Superior temporal gyrus (tissue), 1 donor: ENCODE data around the gene TOP1.
A peak's percentile ranks its signal among the peaks of the same experiment; 100 is the strongest.

Experiments used
- DNase-seq: peaks from one replicate; pipeline ENCODE4 v3.0.0-alpha.2; 2016; ENCODE audit errors: extremely low spot score

TOP1 gene

DNA sequence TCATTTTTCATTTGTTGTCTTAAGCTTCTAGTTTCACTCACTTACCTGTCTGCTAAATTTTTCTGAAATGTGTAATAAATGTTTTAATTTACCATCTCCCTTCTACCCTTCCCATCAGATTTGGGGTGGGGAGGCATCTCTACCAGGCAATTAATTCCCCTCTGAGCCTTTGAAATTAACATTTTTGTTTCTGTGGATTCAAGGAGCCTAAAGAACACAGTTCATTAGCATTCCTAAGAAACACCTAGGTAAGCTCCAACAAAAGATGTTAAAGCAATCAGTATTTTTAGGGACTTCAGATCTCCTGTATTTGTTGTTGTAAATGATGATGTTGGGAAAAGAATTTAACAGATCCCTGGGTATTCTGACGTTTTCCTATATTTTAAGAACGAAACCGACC lies 6.6 kb downstream of the TOP1 start:
- DNase-seq, result no peak

DNA sequence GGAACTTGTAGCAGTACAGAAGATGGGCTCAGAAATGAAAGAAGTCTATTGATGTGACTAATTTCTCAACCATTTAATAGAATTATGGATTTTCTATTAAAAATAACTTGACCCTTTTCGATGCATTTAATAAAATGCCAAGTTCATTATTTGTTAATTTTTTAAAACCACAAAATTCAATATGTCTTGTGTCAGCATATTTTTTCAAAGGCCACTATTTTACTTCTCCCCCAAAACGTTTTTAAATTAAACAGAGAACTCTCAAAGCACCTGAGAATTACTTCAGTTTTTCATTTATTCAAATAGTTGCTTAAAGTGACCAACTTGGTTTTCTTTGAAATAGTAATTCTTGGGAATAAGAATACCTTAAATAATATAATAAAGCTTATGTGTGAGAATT lies 8.6 kb downstream of the TOP1 start:
- DNase-seq, result no peak

DNA sequence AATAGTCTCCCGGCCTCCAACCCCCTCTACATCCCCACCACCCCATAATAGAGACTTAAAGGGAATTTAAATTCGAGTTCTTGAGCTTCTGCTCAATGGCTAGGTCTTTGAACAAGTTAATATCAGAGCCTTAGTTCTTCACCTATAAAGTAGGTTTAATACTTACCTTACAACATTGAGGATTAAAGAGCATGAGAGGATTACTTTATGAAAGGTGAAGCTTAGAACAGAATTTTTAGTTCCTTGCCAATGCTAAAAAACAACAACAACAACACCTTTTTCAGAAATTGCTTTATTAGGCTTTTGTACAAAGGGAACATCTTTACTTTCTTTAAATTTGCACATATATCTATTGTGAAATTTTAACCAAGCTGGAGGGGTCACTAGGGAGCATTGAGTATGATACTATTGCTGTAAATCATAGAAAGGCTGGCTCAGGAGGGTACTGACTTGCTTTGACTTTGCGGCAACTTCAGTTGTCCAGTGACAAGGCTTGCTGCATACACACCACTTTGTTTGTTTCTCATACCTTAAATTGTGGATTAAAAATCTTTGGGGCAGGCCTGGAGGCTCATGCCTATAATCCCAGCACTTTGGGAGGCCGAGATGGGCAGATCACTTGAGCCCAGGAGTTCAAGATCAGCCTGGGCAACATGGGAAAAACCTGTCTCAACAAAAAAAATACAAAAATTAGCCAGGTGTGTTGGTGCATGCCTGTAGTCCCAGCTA lies 9.7 kb downstream of the TOP1 start:
- DNase-seq, result no peak

DNA sequence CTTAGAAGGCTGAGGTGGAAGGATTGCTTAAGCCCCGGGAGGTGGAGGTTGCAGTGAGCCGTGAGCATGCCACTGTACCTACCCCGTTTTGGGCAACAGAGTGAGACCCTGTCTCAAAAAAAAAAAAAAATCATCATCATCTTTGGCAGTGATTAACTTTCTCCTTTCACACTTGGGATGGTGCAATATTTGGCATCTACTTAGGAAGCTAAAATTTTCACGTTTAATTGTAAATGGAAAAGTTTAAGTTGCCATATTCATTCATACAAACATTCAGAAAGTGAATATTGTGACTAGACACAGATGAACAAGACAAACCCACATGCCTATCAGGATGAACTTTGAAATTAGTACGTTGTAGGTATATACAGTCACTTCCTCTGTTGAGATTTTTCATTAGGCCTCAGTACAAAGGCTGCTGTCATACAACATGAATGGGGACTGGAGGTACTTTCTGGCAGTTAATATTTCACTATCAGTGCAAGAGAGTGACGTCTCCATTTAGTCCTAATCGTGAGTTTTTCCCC lies 10.3 kb downstream of the TOP1 start:
- DNase-seq, result no peak

DNA sequence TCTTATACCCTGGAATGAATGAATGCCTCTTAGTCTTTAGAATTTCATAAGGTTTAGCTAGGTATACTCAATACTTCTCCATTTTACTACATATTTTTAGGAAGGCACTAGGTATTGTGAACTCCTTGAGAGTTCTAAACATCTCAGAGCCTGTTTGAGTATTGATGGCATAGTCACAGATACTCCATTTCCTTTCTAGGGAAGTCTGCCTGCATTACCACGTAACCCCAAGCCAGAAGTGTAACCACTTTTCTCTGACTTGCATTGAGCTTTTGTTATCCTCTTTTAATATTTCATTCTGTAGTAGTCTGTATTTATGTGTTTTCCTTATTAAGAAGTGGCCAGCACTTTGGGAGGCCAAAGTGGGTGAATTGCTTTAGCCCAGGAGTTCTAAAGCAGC lies 12.2 kb downstream of the TOP1 start:
- DNase-seq, result peak; percentile 5

DNA sequence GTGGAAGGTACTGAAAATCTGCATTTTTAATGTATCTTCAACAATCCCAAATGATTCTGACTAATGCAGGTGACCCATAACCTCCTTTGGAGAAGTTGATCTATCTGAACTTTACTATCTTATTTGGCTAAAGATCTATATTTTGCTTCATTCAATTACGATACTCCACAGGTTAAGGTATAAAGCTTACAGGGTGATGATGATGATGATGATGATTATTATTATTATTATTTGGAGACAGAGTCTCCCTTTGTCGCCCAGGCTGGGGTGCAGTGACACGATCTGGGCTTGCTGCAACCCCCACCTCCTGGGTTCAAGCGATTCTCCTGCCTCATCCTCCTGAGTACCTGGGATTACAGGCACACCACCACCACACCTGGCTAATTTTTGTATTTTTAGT lies 13.1 kb downstream of the TOP1 start:
- DNase-seq, result no peak

DNA sequence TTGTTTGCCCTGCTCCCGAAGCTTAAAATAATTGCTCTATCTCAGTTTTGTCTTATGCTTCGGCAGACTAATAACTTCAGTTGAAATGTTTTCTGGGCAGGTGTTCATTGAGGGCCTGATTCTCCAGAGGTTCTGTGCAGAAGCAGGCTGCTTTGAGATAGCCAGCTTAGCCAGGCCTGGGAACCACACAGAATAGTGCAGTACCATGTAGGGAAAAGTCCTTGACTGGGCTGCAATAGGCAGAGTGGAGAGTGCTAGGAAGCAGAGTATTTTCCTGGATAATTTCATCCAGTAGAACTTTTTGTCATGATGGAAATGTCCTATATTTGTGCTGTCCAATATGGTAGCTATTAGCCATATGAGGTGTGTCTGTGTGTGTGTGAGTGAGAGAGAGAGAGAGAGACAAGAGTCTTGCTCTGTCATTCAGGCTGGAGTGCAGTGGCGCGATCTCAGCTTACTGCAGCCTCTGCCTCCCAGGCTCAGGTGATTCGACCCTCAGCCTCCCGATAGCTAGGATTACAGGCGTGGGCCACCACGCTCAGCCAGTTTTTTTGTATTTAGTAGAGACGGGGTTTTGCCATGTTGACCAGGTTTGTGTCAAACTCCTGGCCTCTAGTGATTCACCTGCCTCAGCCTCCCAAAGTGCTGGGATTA lies 15.9 kb downstream of the TOP1 start:
- no peak for DNase-seq

DNA sequence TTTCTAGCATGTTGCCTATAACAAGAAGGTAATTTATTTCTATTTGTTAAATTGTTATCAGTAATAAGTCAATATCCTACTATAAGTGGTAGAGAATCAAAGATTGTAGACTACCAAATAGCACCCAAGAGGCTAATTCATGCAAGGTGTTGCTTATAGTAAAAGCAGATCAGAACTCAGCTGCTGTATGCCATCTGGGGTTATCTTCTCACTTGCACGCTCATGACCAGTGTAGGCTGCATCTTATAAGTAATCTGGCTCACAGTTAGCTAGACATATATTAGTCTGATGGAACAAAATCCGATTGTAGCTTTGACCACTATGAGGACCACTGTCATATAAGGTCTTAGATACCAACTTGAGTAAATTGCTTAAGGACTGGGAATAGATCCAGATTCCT lies 17.0 kb downstream of the TOP1 start:
- DNase-seq, result no peak

DNA sequence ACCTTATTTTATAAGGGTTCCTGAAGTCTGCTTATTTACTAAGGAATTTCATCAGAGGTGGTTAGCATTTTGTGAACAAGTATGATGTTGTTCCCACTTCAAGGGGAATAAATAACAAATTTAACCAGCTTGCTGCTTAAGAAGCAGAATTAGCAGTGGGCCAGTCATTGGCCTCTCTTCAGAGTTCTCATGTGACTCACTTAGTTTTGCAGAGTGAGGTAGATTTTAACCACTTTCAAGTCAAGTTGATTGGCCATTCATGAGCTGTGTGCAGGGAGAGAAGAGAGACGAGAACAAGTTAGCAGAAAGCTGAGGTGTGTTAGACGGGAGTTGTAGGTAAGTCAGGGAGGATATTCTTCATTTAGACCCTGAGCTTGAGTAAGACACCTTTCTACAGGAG lies 18.1 kb downstream of the TOP1 start:
- DNase-seq, result no peak

DNA sequence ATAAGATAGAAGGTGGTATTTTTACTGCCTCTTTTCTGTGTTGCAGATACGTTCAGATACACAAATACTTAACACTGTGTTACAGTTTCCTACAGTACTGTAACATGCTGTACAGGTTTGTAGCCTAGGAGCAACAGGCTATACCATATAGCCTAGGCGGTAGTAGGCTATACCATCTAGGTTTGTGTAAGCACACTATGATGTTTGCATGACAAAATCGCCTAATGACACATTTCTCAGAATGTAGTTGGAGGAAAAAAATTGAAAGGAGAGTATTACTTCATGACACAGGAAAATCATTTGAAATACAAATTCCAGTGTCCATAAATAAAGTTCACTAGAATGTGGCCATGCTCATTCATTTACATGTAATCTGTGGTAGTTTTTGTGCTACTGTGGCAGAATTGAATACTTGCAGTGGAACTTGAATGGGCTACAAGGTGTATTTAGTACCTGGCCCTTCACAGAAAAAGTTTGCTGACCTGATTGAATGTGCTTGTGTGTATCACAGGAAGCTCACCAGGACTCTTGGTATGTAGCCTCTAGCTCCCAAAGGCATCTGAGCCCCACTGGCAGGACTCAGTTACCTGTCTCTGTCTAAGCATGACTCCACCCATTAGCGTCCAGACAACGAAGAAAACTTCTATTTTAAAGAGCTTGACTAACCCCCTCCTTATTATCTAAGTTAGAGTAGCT lies 18.8 kb downstream of the TOP1 start:
- no peak for DNase-seq

DNA sequence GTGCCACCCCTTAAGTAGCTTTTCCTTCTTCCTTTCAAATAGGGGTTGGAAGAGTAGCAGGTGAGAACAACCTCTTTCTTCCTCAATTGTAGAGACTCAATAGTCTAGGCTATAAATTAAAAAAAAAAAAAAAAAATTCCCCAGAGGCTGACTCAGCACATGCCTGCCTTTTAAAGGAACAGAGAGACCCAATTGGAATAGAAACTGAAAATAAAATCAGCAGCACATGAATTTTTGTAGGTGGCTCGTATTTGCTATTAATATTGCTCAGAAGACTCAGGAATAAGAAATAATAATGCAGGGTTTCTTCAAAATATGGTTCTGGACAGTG lies 19.3 kb downstream of the TOP1 start:
- no peak for DNase-seq

DNA sequence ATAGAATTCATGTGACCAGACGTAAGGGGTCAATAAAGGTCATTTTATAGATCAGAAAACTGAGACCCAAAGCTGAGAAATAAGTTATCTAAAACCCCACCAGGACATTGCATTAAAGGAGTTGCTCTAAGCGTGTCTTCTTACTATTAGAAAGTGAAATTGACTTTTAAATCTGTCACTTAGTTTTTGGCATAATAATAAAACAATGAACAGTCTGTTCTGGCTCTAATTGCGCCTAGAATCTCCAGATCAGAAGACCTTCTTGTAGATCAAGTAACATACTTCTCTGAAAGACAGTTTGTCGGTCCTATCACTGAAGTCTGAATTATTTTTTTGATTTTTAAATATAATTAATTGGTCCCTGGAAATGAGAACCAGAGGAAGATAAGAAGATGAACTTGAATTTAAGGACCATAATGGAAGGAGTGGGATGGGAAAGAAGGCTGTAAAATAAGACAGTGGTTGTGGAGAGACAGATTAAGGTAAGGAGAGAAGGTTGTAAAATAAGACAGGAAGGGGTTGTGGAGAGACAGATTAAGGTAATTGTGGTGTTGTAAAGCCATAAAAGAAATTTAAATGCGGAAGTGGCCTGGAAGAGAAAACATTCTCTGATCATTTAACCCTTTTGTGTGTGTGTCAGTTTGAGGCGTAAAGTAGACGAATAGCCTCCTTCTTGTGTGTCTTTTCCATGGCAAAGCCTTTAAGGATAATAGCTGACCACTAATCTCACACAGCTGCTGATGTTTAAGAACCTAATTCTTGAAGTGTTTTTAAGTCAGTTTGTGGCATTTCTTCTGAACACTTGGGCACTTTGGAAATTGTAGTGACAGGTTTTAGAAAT lies 20.1 kb downstream of the TOP1 start:
- no peak for DNase-seq

DNA sequence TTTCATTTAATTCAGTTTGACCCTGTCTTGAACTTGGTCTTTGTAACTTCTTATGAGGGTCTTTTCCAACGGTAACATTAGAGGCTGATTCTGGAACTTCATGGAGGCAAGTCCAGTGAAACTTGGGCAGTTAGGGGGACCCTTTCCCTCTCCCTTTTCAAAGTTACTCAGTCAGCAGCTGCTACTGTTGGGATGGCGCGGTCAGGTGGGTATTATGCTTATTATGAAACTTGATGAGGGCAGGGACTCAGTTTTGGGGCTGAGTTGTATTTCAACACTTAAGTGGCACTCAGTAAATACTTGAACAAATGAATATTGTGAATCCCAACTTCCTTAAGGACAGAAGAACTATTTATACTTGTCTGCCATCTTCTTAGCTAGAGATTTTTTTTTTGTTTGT lies 20.8 kb downstream of the TOP1 start:
- no peak for DNase-seq

DNA sequence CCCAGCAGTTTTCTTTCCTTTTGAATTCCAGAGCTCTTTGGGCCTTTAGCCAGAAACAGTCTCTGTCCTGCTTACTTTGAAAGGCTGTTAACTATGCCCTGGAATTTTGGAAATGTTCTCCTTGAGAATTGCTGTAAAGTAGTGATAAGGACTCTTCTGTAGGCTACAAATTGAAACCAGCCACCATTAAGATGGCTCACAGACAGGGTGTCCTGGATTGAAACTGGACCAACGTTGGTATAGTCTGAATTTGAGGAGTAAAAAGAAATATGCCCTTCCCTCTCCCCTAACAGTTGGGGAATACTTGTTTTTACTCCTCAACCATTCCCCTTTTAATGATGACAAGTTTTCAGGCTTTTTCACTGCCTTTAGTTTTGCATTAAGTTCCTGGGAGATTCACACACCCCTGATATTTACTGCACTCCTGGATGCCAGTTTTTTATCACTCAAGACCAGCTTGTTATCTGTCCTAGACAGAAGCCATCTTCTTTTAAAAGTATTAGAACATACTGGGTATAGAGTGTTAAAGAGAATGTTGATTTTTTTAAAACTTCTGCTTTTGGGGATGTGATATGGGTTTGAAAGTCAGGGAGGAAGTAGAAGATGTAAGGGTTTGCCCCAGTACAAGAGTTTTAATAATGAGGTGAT lies 21.9 kb downstream of the TOP1 start:
- DNase-seq, result no peak

DNA sequence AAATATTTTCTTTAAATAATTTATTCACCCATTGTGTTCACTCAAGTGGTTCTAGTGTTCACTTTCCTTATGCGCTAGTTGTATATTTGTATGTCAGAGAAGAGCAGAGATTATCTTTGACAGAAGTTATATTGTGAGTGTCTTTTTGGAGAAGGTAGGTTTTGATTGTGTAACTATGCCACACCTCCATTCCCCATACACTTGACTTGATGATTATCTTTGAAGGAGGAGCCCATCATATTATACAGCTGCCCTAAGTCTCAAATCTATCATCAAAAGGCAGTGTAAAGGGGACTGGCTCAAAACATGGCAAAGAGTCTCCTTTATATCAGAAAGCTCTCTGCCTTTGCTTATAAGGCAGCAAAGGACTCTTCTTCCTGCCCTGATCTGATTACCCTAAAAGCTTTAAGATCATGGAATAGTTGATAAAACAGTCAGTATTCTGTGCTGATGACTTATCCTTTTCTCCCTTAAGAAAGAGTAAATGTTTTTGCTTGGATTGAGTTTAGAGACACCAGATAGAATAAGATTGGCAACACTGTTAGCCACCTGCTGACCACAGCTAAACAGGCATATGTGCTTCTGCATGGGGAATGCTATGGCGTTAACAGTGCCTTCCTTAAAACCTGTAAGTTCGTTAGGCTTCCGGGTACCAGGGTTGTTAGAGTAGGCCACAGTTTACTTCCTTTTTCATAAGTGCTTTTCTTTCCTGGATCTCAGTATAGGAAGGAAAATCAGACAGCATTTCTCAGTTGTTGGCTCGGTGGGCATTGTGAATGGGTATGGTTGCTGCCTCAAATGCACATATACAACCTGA lies 22.6 kb downstream of the TOP1 start:
- DNase-seq, result no peak

DNA sequence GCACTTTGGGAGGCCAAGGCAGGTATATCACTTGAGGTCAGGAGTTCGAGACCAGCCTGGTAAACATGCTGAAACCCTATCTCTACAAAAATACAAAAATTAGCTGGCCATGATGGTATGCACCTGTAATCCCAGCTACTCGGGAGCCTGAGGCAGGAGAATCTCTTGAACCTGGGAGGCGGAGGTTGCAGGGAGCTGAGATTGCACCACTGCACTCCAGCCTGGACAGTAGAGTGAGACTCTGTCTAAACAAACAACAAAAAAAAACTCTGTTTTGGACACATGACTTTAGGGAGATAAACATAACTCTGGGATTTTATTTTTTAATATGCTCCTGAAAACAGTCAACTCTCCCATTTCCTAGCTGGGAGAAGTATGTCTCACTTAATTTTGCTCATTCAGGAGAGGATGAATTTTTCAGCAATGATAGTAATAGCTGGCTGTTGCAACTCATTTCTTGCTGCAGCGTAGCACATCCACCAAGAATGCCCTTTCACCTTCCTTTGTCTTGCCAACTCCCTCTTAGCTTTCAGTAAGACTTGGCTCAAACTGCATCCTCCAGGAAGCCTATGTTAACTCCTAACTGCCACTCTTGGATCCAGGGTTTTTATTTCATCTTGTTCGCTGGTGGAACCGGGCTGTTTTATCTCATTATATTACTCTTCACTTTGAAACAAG lies 24.3 kb downstream of the TOP1 start:
- DNase-seq, result no peak

DNA sequence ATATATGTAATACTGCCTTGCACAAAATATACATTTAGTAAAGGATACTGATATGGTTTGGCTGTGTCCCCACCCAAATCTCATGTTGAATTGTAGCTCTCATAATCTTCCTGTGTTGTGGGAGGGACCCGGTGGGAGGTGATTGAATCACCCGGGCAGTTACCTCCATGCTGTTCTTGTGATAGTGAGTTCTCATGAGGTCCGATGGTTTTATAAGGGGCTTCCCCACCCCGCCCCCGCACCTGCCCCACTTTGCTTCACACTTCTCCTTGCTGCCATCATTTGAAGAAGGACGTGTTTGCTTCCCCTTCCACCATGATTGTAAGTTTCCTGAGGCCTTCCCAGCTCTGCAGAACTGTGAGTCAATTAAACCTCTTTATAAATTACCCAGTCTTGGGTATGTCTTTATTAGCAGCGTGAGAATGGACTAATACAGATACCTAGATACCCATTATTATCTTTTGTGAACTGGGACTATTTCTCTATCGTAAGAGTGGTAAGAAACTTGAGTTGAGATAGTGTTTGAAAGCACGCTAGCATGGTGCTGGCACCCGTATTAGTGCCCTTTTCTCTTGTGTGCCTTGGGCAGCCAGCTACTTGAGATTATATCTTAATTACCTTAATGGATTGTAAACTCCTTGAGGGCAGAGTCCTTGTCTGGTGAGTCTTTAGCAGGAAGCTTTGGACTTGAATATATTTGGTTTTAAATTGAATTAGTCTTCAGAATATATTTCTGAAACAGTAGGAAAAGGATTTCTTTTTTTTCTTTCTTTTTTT lies 25.6 kb downstream of the TOP1 start:
- DNase-seq, result no peak

DNA sequence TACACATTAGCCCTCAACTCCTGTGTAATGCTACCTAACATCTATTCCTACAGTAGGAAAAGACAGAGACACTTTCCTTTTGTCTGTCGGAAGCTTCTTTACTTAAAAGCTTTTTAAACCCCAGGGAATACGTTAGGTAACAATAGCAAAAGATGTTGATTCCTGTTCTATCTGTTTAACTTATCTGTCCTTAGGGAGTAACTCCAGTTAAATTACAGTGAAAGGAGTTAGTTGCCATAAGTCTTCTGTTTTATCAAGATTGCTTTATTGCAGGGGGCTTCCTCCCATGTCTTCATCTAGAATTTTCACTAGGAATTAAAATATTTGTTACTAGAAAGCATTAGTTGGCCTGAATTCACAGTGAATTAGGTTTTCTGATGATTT lies 26.2 kb downstream of the TOP1 start:
- no peak for DNase-seq

DNA sequence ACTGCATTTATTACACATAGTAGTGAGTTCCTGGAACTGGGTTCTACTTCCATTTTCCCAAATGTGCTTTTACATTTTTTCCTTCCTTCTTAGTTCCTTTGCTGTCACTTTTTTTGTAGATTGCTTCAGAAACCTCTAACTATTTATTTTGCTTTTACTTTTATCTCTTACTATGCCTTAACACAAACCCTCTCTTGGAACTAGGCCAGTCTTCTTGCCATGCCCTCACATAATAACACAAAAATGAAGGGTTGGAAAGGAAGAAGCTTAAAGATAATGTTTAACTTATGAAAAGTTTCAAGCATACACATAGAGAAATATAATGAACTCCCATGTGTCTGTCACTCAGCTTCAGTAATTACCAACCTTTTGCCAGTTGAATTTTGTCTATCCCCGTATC lies 27.1 kb downstream of the TOP1 start:
- no peak for DNase-seq
